HG02610 (cell line): ENCODE results near the gene GOLPH3.
"Not testable (repeated sequence)": the region's sequence is repeated elsewhere in the genome, so short reads cannot be mapped to it uniquely, and the experiment has no call there.

Experiments
- ATAC-seq: cut with Tn5 transposase; IDR thresholded peaks from one replicate; pipeline ENCODE4 v1.9.1; 2021; ENCODE audit warnings: mild to moderate bottlenecking, moderate library complexity; ENCODE audit not compliant: unreplicated experiment

Gene GOLPH3

GRCh38 chr5:32174011-32174870, at the start of gene GOLPH3:
Gene GOLPH3 (minus strand): TSS chr5:32174319. CDS start chr5:32174034, 285 bp downstream.
- ATAC-seq = peak; percentile 86

- no peak for ATAC-seq
Observed at GRCh38 chr5:32222723-32223470, 48.8 kb upstream of the GOLPH3 start.

- no peak for ATAC-seq
Observed at GRCh38 chr5:32217886-32218396, 43.8 kb upstream of the GOLPH3 start.

GRCh38 chr5:32214344-32214743, 40.2 kb upstream of the GOLPH3 start:
- ATAC-seq = not testable (repeated sequence)

- no peak for ATAC-seq
Observed at GRCh38 chr5:32210151-32210550, 36.0 kb upstream of the GOLPH3 start.

- not testable (repeated sequence) for ATAC-seq
Observed at GRCh38 chr5:32208837-32209236, 34.7 kb upstream of the GOLPH3 start.

- ATAC-seq = no peak
Observed at GRCh38 chr5:32207355-32207634, 33.2 kb upstream of the GOLPH3 start.

GRCh38 chr5:32206509-32207354, 32.6 kb upstream of the GOLPH3 start:
- no peak for ATAC-seq

GRCh38 chr5:32206053-32206452, 31.9 kb upstream of the GOLPH3 start:
- no peak for ATAC-seq

- ATAC-seq = no peak
Observed at GRCh38 chr5:32202394-32202793, 28.3 kb upstream of the GOLPH3 start.

- ATAC-seq = no peak
Observed at GRCh38 chr5:32201122-32201753, 27.1 kb upstream of the GOLPH3 start.

- no peak for ATAC-seq
Observed at GRCh38 chr5:32197032-32197431, 22.9 kb upstream of the GOLPH3 start.

- ATAC-seq = no peak
Observed at GRCh38 chr5:32195265-32195664, 21.1 kb upstream of the GOLPH3 start.

- no peak for ATAC-seq
Observed at GRCh38 chr5:32193591-32193990, 19.5 kb upstream of the GOLPH3 start.

GRCh38 chr5:32190095-32190494, 16.0 kb upstream of the GOLPH3 start:
- ATAC-seq = no peak

GRCh38 chr5:32187675-32188074, 13.6 kb upstream of the GOLPH3 start:
- ATAC-seq = no peak

GRCh38 chr5:32182463-32183063, 8.4 kb upstream of the GOLPH3 start:
- peak; percentile 67 for ATAC-seq

- peak; percentile 24 for ATAC-seq
Observed at GRCh38 chr5:32173267-32174010, 680 bp downstream of the GOLPH3 start.

GRCh38 chr5:32172923-32173266, 1.2 kb downstream of the GOLPH3 start:
- no peak for ATAC-seq
